HepG2 (cell line): ENCODE measurements around the gene MAST1. TPM values are rescaled to one million over a fixed set of nuclear protein-coding genes. Genes with fewer than 3 reads are reported as not detected.

Experiments used
- ATAC-seq: fragments of 200-7000 bp; cut with Tn5 transposase; 3 replicates; pipeline ENCODE4 v1.9.1; 2020; ENCODE audit warnings: mild to moderate bottlenecking, moderate library complexity
- BruUV-seq: library from RNA; stranded (reverse); fragments of 400-500 nt; replicated peaks from 2 replicates; lab custom pipeline; 2021; lab: Mats Ljungman, UMichigan
- CTCF ChIA-PET: fragments of 300-600 bp; formaldehyde crosslinking; extraction: SDS; loops from one replicate; lab custom pipeline; 2021; ENCODE audit warnings: low total read pairs, inconsistent platforms, low intra/inter-chr PET ratio; lab: Yijun Ruan, JAX
- POLR2A ChIA-PET: fragments of 350-600 bp; sonication (Branson Sonifier 250); formaldehyde crosslinking; loops from one replicate; lab custom pipeline; 2020; ENCODE audit warnings: antibody characterized with exemption, inconsistent platforms; lab: Yijun Ruan, JAX
- DNase-seq: peaks from one replicate; pipeline ENCODE4 v3.0.0-alpha.2; 2015; ENCODE audit warnings: low spot score
- FAIRE-seq: peaks from 3 replicates; lab custom pipeline; 2011; peaks lifted over from hg19 to GRCh38; lab: Jason Lieb, UNC
- H2AFZ ChIP-seq: one replicate; pipeline ENCODE4 v1.6.1; 2011; ENCODE audit warnings: low read length, inconsistent platforms
- H3K27ac ChIP-seq: fragments of 300-600 bp; 3 replicates; pipeline ENCODE4 v1.8.0; 2011; ENCODE audit warnings: mixed run types, mild to moderate bottlenecking, mixed read lengths, low read length, inconsistent platforms; ENCODE audit not compliant: insufficient read depth; ENCODE audit errors: extremely low read length
- H3K27me3 ChIP-seq, 2 experiments: fragments of 200-600 bp in 1 of 2; 2 replicates in 1 of 2; 3 replicates in 1 of 2; pipeline versions ENCODE4 v1.6.0 to v1.8.0; 2011; ENCODE audit warnings: low read length in 2 of 2, mild to moderate bottlenecking in 2 of 2, moderate library complexity in 2 of 2, inconsistent platforms in 1 of 2; ENCODE audit not compliant: insufficient read depth in 2 of 2, control insufficient read depth in 1 of 2
- H3K36me3 ChIP-seq, 2 experiments: fragments of 200-600 bp in 1 of 2; replicated peaks in 1 of 2; 2 replicates in 1 of 2; 3 replicates in 1 of 2; pipeline versions ENCODE4 v1.5.1 to v1.8.0; 2011; ENCODE audit warnings: low read length in 2 of 2, inconsistent platforms in 1 of 2; ENCODE audit not compliant: insufficient read depth in 2 of 2, control insufficient read depth in 1 of 2
- H3K4me1 ChIP-seq: 2 replicates; pipeline ENCODE4 v1.5.1; 2012; ENCODE audit warnings: low read length, inconsistent platforms; ENCODE audit not compliant: insufficient read depth
- H3K4me2 ChIP-seq: 2 replicates; pipeline ENCODE4 v1.6.0; 2011; ENCODE audit warnings: low read depth, low read length, inconsistent platforms
- H3K4me3 ChIP-seq, 3 experiments: fragments of 200-600 bp in 1 of 3; sonication (generic), shearing (Covaris generic) in 1 of 3; replicated peaks in 1 of 3; 2 replicates each; pipeline ENCODE4 v1.5.1; 2011 to 2016; ENCODE audit warnings: low read length in 3 of 3, inconsistent platforms in 2 of 3, low read depth in 2 of 3, mild to moderate bottlenecking in 2 of 3, control low read depth in 1 of 3, mixed read lengths in 1 of 3; ENCODE audit not compliant: insufficient read depth in 1 of 3
- H3K79me2 ChIP-seq: one replicate; pipeline ENCODE4 v1.6.1; 2011; ENCODE audit warnings: low read length, inconsistent platforms; ENCODE audit not compliant: insufficient read depth
- H3K9ac ChIP-seq: 2 replicates; pipeline ENCODE4 v1.6.0; 2011; ENCODE audit warnings: mild to moderate bottlenecking, low read depth, low read length, inconsistent platforms; ENCODE audit not compliant: insufficient read depth
- H3K9me3 ChIP-seq: 2 replicates; pipeline ENCODE4 v1.5.1; 2012; ENCODE audit warnings: mild to moderate bottlenecking, low read length
- H4K20me1 ChIP-seq: 2 replicates; pipeline ENCODE4 v1.6.0; 2011; ENCODE audit warnings: inconsistent platforms, mild to moderate bottlenecking, low read length, moderate library complexity; ENCODE audit not compliant: insufficient read depth
- AKAP8 ChIP-seq: sonication (generic); formaldehyde crosslinking; IDR thresholded peaks from 2 replicates; pipeline ENCODE4 v1.5.1; 2020; ENCODE audit warnings: mild to moderate bottlenecking, missing genetic modification reagents
- FOXA1 ChIP-seq, 2 experiments: fragments of 450-650 bp in 1 of 2; sonication (generic) in 1 of 2; formaldehyde crosslinking in 1 of 2; IDR thresholded peaks; 2 replicates each; pipeline versions ENCODE4 v1.4.0 to v1.6.1; 2016 to 2020; ENCODE audit warnings: missing genetic modification reagents in 1 of 2
- GATAD2A ChIP-seq: IDR thresholded peaks from 2 replicates; pipeline ENCODE4 v1.6.1; 2016
- HCFC1 ChIP-seq: fragments of 150-350 bp; IDR thresholded peaks from 2 replicates; pipeline ENCODE4 v1.6.1; 2014; ENCODE audit warnings: low read depth, low read length
- HNRNPK ChIP-seq: fragments of 200-400 bp; formaldehyde crosslinking; IDR thresholded peaks from 2 replicates; pipeline ENCODE4 v1.6.1; 2018; ENCODE audit warnings: low read length, low read depth, moderate library complexity, mild to moderate bottlenecking; ENCODE audit not compliant: poor library complexity, severe bottlenecking
- IKZF5 ChIP-seq: IDR thresholded peaks from 2 replicates; pipeline ENCODE4 v1.6.1; 2018; ENCODE audit warnings: missing genetic modification reagents, mild to moderate bottlenecking, missing compliant biosample characterization
- IRX3 ChIP-seq: sonication (generic); formaldehyde crosslinking; IDR thresholded peaks from 2 replicates; pipeline ENCODE4 v1.8.1; 2023; ENCODE audit warnings: mild to moderate bottlenecking, low read depth, missing genetic modification reagents, borderline replicate concordance
- KLF6 ChIP-seq: IDR thresholded peaks from 2 replicates; pipeline ENCODE4 v1.8.0; 2016; ENCODE audit warnings: missing biosample characterization, missing genetic modification reagents
- MED13 ChIP-seq: sonication (generic); formaldehyde crosslinking; IDR thresholded peaks from 2 replicates; pipeline ENCODE4 v1.5.0; 2020; ENCODE audit warnings: missing genetic modification reagents
- NFYB ChIP-seq: sonication (generic); formaldehyde crosslinking; IDR thresholded peaks from 2 replicates; pipeline ENCODE4 v1.4.0; 2020; ENCODE audit warnings: missing genetic modification reagents
- NFYC ChIP-seq: IDR thresholded peaks from 2 replicates; pipeline ENCODE4 v1.6.1; 2016; ENCODE audit warnings: missing genetic modification reagents, missing compliant biosample characterization
- PBX2 ChIP-seq: IDR thresholded peaks from 2 replicates; pipeline ENCODE4 v1.6.1; 2016; ENCODE audit warnings: control low read depth
- PRDM15 ChIP-seq: sonication (generic); formaldehyde crosslinking; IDR thresholded peaks from 2 replicates; pipeline ENCODE4 v1.4.0; 2020; ENCODE audit warnings: missing genetic modification reagents
- SP2 ChIP-seq: sonication (generic); formaldehyde crosslinking; IDR thresholded peaks from 2 replicates; pipeline ENCODE4 v1.5.1; 2020; ENCODE audit warnings: mild to moderate bottlenecking, missing genetic modification reagents
- TAF1 ChIP-seq: sonication (generic); formaldehyde crosslinking; IDR thresholded peaks from 2 replicates; pipeline ENCODE4 v1.4.0; 2020; ENCODE audit warnings: missing genetic modification reagents
- TARDBP ChIP-seq: sonication (generic); formaldehyde crosslinking; IDR thresholded peaks from 2 replicates; pipeline ENCODE4 v1.8.0; 2022; ENCODE audit warnings: mild to moderate bottlenecking, missing genetic modification reagents
- ZNF207 ChIP-seq: fragments of 450-650 bp; IDR thresholded peaks from 2 replicates; pipeline ENCODE4 v1.6.1; 2016; ENCODE audit warnings: antibody characterized with exemption, borderline replicate concordance
- ZNF546 ChIP-seq: sonication (generic); formaldehyde crosslinking; conservative IDR thresholded peaks from 2 replicates; pipeline ENCODE4 v1.8.1; 2023; ENCODE audit warnings: mild to moderate bottlenecking, missing genetic modification reagents
- ZNF547 ChIP-seq: sonication (generic); formaldehyde crosslinking; IDR thresholded peaks from 2 replicates; pipeline ENCODE4 v1.5.1; 2020; ENCODE audit warnings: mild to moderate bottlenecking, missing genetic modification reagents
- ZNF7 ChIP-seq: IDR thresholded peaks from 2 replicates; pipeline ENCODE4 v1.6.1; 2016; ENCODE audit warnings: missing biosample characterization, missing genetic modification reagents
- WGBS: methylation state at CpG from one replicate; pipeline ENCODE4 v1.1.6; 2017; ENCODE audit warnings: low lambda C conversion rate; 5-methylcytosine and 5-hydroxymethylcytosine counted together
- in situ Hi-C: cut with HindIII; loops from 2 replicates; pipeline ENCODE4 v1.10.0; 2017; ENCODE audit warnings: low pct_unique_long_range_greater_than_20kb; ENCODE audit not compliant: extremely low pct_ligation_motif_present
- intact Hi-C: fragments of 100-400 bp; cut with micrococcal nuclease; formaldehyde crosslinking; loops from one replicate; pipeline ENCODE4 v1.10.0; 2022; ENCODE audit not compliant: unreplicated experiment
- polyA plus RNA-seq, 8 experiments: library from polyadenylated mRNA; depleted of rRNA in 3 of 8; stranded (reverse) in 7 of 8; unstranded in 1 of 8; fragments of >200 nt; fragmentation: Illumina TruSeq in 4 of 8; extraction: Trizol in 4 of 8; gene quantifications; 2 replicates each; pipeline versions ENCODE4 v1.2.1 to v1.2.3, GENCODE V29; 2011 to 2016; ENCODE audit warnings: low read depth in 4 of 8, missing spikeins in 1 of 8, mixed read lengths in 1 of 8; ENCODE audit not compliant: insufficient read depth in 1 of 8
- total RNA-seq, 5 experiments: library from RNA; depleted of rRNA; stranded (reverse); fragments of >200 nt; fragmentation: Illumina TruSeq; extraction: Trizol; gene quantifications; 2 replicates each; pipeline ENCODE4 v1.2.3, GENCODE V29; 2016; ENCODE audit warnings: low read depth in 1 of 5
- TF ChIP-seq, protein P1 (sequence below): sonication (generic); formaldehyde crosslinking; IDR thresholded peaks from 2 replicates; pipeline ENCODE4 v1.5.1; 2020; ENCODE audit warnings: missing genetic modification reagents, mild to moderate bottlenecking, borderline replicate concordance

MAST1 gene
- total and polyA plus RNA-seq, 2 of the 13 experiments (the other 11 are each of a cell fraction or from before 2014, with no cell fraction given) = 0.73 to 4.7 TPM

GRCh38 chr19:12868540-12869112, 30.3 kb downstream of the MAST1 start:
- 85% methylated on average over 8 of the region's 10 CpGs for WGBS
- H3K27ac ChIP-seq = no peak overlapping the region
- intact Hi-C loops (no loop called here), in situ Hi-C loops (no loop called here)
- no peak for DNase-seq
- CTCF ChIA-PET = no interaction called here
- H3K9ac ChIP-seq = no peak overlapping the region
- POLR2A ChIA-PET = no interaction called here
- no peaks in the 10 kb centered on the region for H3K36me3 ChIP-seq
- BruUV-seq = no TSS peak
- no peaks in the 10 kb centered on the region for H3K27me3 ChIP-seq
- H3K4me1 ChIP-seq = peaks cover 19% of the 10 kb centered on the region
- H4K20me1 ChIP-seq = no peaks in the 10 kb centered on the region
- no peak for FAIRE-seq
- H3K4me3 ChIP-seq = no peak overlapping the region
- TF ChIP-seq NFYC (CRISPR knock-in tag) = peak; percentile 81
- no peak for TF ChIP-seq ZNF547
- TF ChIP-seq PRDM15 (CRISPR knock-in tag) = no peak
- no peak for TF ChIP-seq KLF6 (CRISPR knock-in tag)
- no peak for TF ChIP-seq MED13 (CRISPR knock-in tag)
- TF ChIP-seq TARDBP = no peak
- TF ChIP-seq ZNF207 = no peak
- TF ChIP-seq PBX2 (CRISPR knock-in tag) = peak; percentile 66
- TF ChIP-seq IRX3 (CRISPR knock-in tag) = no peak
- TF ChIP-seq NFYB = peak; percentile 75
- TF ChIP-seq HCFC1 = no peak
- TF ChIP-seq AKAP8 (CRISPR knock-in tag) = no peak
- TF ChIP-seq ZNF7 (CRISPR knock-in tag) = no peak
- no peak for TF ChIP-seq GATAD2A (CRISPR knock-in tag)
- TF ChIP-seq SP2 = 0 out of 2 replicates have a peak, but pooled peaks have one; percentile 42
- TF ChIP-seq IKZF5 (CRISPR knock-in tag) = no peak
- no peak for TF ChIP-seq HNRNPK
- TF ChIP-seq FOXA1 (IDR thresholded peaks at IDR 0.05) = no peak
- no peak for TF ChIP-seq FOXA1 (CRISPR knock-in tag; IDR thresholded peaks at IDR 0.05)
- no peak for TF ChIP-seq ZNF546
- TF ChIP-seq, protein P1, sequence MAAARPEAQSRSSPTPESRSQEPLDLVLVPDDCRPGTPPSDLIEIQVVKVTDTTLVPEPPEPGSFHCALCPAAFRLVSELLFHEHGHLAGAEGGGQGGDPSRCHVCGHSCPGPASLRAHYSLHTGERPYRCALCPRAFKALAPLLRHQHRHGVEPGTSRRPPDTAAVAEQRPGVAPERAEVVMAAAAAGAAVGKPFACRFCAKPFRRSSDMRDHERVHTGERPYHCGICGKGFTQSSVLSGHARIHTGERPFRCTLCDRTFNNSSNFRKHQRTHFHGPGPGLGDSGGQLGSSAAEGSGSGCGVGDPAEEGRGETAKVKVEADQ = no peak
- TF ChIP-seq TAF1 (CRISPR knock-in tag) = no peak
- H3K79me2 ChIP-seq = no peaks in the 10 kb centered on the region
- H3K4me2 ChIP-seq = no peak overlapping the region
- no peaks in the 10 kb centered on the region for H3K9me3 ChIP-seq
- ATAC-seq = no peak
- no peak overlapping the region for H2AFZ ChIP-seq
